HEK293T (cell line): ENCODE data around the gene UBE2E2.
A peak's percentile ranks its signal among the peaks of the same experiment; 100 is the strongest.

Source experiments
- CTCF ChIA-PET: fragments of 350-600 bp; formaldehyde crosslinking; extraction: SDS; loops from one replicate; lab custom pipeline; 2021; ENCODE audit warnings: antibody characterized with exemption, inconsistent platforms; lab: Yijun Ruan, JAX
- POLR2A ChIA-PET: fragments of 350-600 bp; formaldehyde crosslinking; extraction: SDS; loops from one replicate; lab custom pipeline; 2020; ENCODE audit warnings: antibody characterized with exemption, inconsistent platforms; lab: Yijun Ruan, JAX
- DNase-seq: peaks from one replicate; pipeline ENCODE4 v3.0.0; 2012; ENCODE audit warnings: mixed read lengths; ENCODE audit errors: extremely low spot score
- ARNT ChIP-seq: fragments of 450-650 bp; IDR thresholded peaks from 2 replicates; pipeline ENCODE4 v1.6.1; 2017; ENCODE audit warnings: mild to moderate bottlenecking
- BHLHE40 ChIP-seq: fragments of 450-650 bp; IDR thresholded peaks from 2 replicates; pipeline ENCODE4 v1.6.1; 2016; ENCODE audit warnings: mild to moderate bottlenecking, moderate library complexity, borderline replicate concordance
- CTBP1 ChIP-seq: fragments of 450-650 bp; IDR thresholded peaks from 2 replicates; pipeline ENCODE4 v1.6.1; 2016; ENCODE audit warnings: borderline replicate concordance
- ELF4 ChIP-seq: fragments of 450-650 bp; IDR thresholded peaks from 2 replicates; pipeline ENCODE4 v1.6.1; 2017; ENCODE audit warnings: antibody characterized with exemption
- FOXA1 ChIP-seq: fragments of 450-650 bp; IDR thresholded peaks from 2 replicates; pipeline ENCODE4 v1.6.1; 2016; ENCODE audit warnings: mild to moderate bottlenecking
- FOXK2 ChIP-seq: fragments of 450-650 bp; IDR thresholded peaks from 2 replicates; pipeline ENCODE4 v1.6.1; 2016; ENCODE audit warnings: mild to moderate bottlenecking
- FOXM1 ChIP-seq: fragments of 450-650 bp; IDR thresholded peaks from 2 replicates; pipeline ENCODE4 v1.6.1; 2017; ENCODE audit warnings: mild to moderate bottlenecking, borderline replicate concordance
- HDGF ChIP-seq: fragments of 450-650 bp; IDR thresholded peaks from 2 replicates; pipeline ENCODE4 v1.6.1; 2017; ENCODE audit warnings: antibody characterized with exemption, borderline replicate concordance
- L3MBTL2 ChIP-seq: fragments of 450-650 bp; conservative IDR thresholded peaks from 2 replicates; pipeline ENCODE4 v1.6.1; 2016; ENCODE audit warnings: mild to moderate bottlenecking
- LEF1 ChIP-seq: fragments of 450-650 bp; IDR thresholded peaks from 2 replicates; pipeline ENCODE4 v1.6.1; 2017; ENCODE audit warnings: mild to moderate bottlenecking, borderline replicate concordance
- NFRKB ChIP-seq: fragments of 450-650 bp; IDR thresholded peaks from 2 replicates; pipeline ENCODE4 v1.6.1; 2016; ENCODE audit warnings: mild to moderate bottlenecking, moderate library complexity
- SP1 ChIP-seq: fragments of 450-650 bp; IDR thresholded peaks from 2 replicates; pipeline ENCODE4 v1.6.1; 2017
- SUZ12 ChIP-seq: fragments of 450-650 bp; IDR thresholded peaks from 2 replicates; pipeline ENCODE4 v1.6.1; 2016; ENCODE audit warnings: mild to moderate bottlenecking
- TARDBP ChIP-seq: fragments of 450-650 bp; IDR thresholded peaks from 2 replicates; pipeline ENCODE4 v1.6.1; 2016
- ZNF384 ChIP-seq: fragments of 450-650 bp; IDR thresholded peaks from 2 replicates; pipeline ENCODE4 v1.6.1; 2016
- TF ChIP-seq, protein P1 (sequence below): fragments of 450-650 bp; IDR thresholded peaks from 2 replicates; pipeline ENCODE4 v1.6.1; 2016

Gene UBE2E2

GRCh38 chr3:23199649-23200048 is 3.5 kb upstream of the UBE2E2 start:
- ChIA-PET POLR2A (no interaction called here), CTCF (no interaction called here)
- TF ChIP-seq, protein P1, sequence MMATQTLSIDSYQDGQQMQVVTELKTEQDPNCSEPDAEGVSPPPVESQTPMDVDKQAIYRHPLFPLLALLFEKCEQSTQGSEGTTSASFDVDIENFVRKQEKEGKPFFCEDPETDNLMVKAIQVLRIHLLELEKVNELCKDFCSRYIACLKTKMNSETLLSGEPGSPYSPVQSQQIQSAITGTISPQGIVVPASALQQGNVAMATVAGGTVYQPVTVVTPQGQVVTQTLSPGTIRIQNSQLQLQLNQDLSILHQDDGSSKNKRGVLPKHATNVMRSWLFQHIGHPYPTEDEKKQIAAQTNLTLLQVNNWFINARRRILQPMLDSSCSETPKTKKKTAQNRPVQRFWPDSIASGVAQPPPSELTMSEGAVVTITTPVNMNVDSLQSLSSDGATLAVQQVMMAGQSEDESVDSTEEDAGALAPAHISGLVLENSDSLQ: no peak
- TF ChIP-seq SUZ12: no peak
- TF ChIP-seq ZNF384: no peak
- TF ChIP-seq BHLHE40: no peak
- no peak for TF ChIP-seq HDGF
- no peak for TF ChIP-seq CTBP1
- TF ChIP-seq L3MBTL2: no peak
- no peak for TF ChIP-seq SP1
- TF ChIP-seq TARDBP: no peak
- TF ChIP-seq NFRKB: no peak
- no peak for TF ChIP-seq FOXA1
- TF ChIP-seq ELF4: no peak
- TF ChIP-seq ARNT: no peak
- TF ChIP-seq LEF1: no peak
- no peak for TF ChIP-seq FOXK2
- no peak for TF ChIP-seq FOXM1
- DNase-seq: no peak

- CTCF ChIA-PET: no interaction called here
- POLR2A ChIA-PET: no interaction called here
- TF ChIP-seq TARDBP: no peak
- TF ChIP-seq NFRKB: no peak
- TF ChIP-seq SP1: no peak
- no peak for TF ChIP-seq BHLHE40
- TF ChIP-seq ZNF384: no peak
- no peak for TF ChIP-seq CTBP1
- no peak for TF ChIP-seq SUZ12
- TF ChIP-seq ARNT: no peak
- TF ChIP-seq L3MBTL2: no peak
- TF ChIP-seq LEF1: no peak
- TF ChIP-seq HDGF: no peak
- TF ChIP-seq, protein P1: no peak
- no peak for TF ChIP-seq ELF4
- TF ChIP-seq FOXK2: no peak
- no peak for TF ChIP-seq FOXA1
- no peak for TF ChIP-seq FOXM1
- DNase-seq: no peak
Measured at GRCh38 chr3:23201154-23201838, 1.8 kb upstream of the UBE2E2 start.

DNA sequence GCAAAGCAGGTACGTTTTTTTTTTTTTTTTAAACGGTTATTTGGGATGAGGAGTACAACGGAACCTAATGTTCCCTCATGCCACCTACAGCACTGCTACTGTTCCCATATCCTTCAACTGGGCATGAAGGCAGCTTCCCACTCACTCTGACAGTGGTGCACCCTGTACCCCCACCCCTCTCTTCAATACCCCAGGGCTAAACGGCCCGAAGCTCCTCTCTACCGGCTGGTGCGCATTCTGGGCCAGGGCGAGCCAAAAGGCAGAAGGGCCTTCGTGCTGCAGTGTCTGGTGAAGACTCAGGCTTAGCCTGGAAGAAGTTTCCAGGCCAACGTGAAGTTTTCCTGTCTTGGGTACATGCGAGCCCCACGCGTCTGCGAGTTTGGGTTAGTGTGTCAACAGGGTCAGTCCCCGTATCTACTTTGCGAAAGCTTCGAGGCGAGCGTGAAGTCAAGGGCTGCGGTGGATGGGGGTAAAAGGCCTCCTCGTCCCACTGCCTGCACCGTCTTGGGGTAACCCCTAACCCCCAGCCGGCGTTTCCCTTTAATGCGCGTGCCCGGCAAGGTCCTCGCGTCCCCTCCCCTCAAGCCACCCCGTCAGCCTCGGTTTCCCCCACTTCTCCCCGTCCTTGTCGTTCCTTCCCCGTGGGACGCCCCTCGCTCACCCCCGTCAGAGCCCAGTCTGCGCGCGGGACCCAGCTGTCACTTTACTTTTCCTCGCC is 765 bp upstream of the UBE2E2 start:
- TF ChIP-seq NFRKB: no peak
- TF ChIP-seq SUZ12: no peak
- no peak for TF ChIP-seq ZNF384
- no peak for TF ChIP-seq CTBP1
- no peak for TF ChIP-seq L3MBTL2
- TF ChIP-seq LEF1: no peak
- CTCF ChIA-PET: no interaction called here
- POLR2A ChIA-PET: no interaction called here
- DNase-seq: peak; percentile 9

DNA sequence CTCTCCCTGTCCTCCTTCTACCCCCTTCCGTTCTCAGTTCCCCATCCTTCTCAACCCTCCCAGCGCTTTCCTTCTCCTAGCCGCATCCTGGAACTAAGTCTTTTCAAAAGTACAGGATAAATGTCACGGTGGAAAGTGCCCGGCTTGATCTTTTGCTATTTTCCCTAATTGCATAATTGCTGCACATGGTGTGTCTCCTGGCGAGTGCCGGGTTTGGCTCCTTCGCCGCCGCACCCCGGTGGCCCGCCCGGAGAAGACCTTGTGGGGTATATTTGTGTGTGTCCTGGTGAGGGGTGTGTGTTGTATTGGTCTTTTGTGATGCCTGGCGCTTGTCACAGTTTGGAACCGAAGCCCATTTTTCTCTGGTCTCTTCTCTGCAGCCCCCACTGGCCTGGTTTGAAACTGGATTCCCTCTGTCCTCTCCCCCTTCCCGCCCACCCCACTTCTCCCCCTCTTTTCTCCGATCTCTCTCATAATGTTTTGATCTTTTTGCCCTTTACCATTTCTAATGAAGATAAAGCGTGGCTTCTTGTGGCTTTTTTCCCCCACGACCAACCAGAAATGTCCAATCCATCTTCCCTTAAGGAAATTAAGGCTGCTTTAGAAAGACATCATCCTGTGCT is 692 bp downstream of the UBE2E2 start:
- ChIA-PET POLR2A (no interaction called here), CTCF (no interaction called here)
- TF ChIP-seq L3MBTL2: peak; percentile 60
- no peak for TF ChIP-seq FOXA1
- DNase-seq: peak; percentile 27

- CTCF ChIA-PET: interaction anchor here (0.6 kb wide), 1 partner anchor 454 kb away, joined by 4 read pairs; no protein-coding TSS in a partner anchor
- POLR2A ChIA-PET: no interaction called here
Measured at GRCh38 chr3:23206366-23206765, 3.2 kb downstream of the UBE2E2 start.

DNA sequence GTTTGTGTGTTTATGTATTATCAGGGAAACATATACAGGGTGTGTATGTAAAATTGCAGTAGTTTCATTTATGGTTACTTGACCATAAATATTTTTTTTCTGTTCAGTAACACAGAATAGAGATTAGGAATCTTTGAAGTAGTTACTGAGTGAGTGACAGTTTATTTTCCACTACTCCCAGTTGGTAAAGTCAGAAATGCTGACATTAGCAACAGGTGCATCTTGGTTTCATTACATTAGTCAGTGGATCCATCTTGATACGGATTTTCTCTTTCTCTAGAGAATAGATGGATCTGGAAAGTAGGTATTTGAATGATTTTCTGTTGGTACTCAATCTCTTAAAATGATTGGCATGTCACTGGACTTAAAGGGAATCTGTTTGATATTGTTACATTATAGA is 6.0 kb downstream of the UBE2E2 start:
- TF ChIP-seq, protein P1: peak; percentile 17; the same call in 1 of the 2 replicates
- no peak for TF ChIP-seq SUZ12
- DNase-seq: no peak
- CTCF ChIA-PET: no interaction called here
- POLR2A ChIA-PET: no interaction called here

More at GRCh38 chr3:23206366-23206765, 3.2 kb downstream of the UBE2E2 start:
- DNase-seq: no peak
- no peak for TF ChIP-seq LEF1
- TF ChIP-seq CTBP1: no peak
- TF ChIP-seq ELF4: no peak
- TF ChIP-seq TARDBP: no peak
- TF ChIP-seq, protein P1: no peak
